Muscle of leg (tissue), 11 donors: ENCODE results near the gene TIMM22. TPM values are rescaled to one million over a fixed set of nuclear protein-coding genes. Genes with fewer than 3 reads are reported as not detected.

Source experiments
- DNase-seq: peaks from one replicate; pipeline ENCODE4 v3.0.0; 2013
- H3K27ac ChIP-seq: one replicate; pipeline ENCODE4 v1.5.1; 2013; ENCODE audit warnings: mild to moderate bottlenecking, low read length, control low read depth
- H3K27me3 ChIP-seq: one replicate; pipeline ENCODE4 v1.6.1; 2013; ENCODE audit warnings: low read length; ENCODE audit not compliant: control insufficient read depth, insufficient read depth
- H3K36me3 ChIP-seq: one replicate; pipeline ENCODE4 v1.6.1; 2013; ENCODE audit warnings: low read length; ENCODE audit not compliant: control insufficient read depth, insufficient read depth
- H3K4me1 ChIP-seq: one replicate; pipeline ENCODE4 v1.6.1; 2013; ENCODE audit warnings: low read length; ENCODE audit not compliant: control insufficient read depth, insufficient read depth
- H3K4me3 ChIP-seq: one replicate; pipeline ENCODE4 v1.5.1; 2013; ENCODE audit warnings: low read length, control low read depth
- H3K9me3 ChIP-seq: replicated peaks from 2 replicates; pipeline ENCODE4 v1.6.1; 2013; ENCODE audit warnings: low read depth, low read length; ENCODE audit not compliant: control insufficient read depth
- WGBS: methylation state at CpG from one replicate; pipeline ENCODE4 v1.1.5; 2013; ENCODE audit warnings: missing lambda C conversion rate; ENCODE audit not compliant: insufficient coverage; 5-methylcytosine and 5-hydroxymethylcytosine counted together
- polyA plus RNA-seq, 8 donors: library from polyadenylated mRNA; unstranded; fragments of 120-200 nt; gene quantifications; one replicate each; pipeline versions ENCODE4 v1.2.1 to v1.2.3, GENCODE V29; 2013; ENCODE audit warnings: inconsistent platforms in 1 of 8, low replicate concordance in 1 of 8; ENCODE audit not compliant: insufficient read length in 8 of 8, insufficient read depth in 1 of 8
- total RNA-seq: library from RNA; stranded (reverse); fragments of 120-200 nt; gene quantifications from one replicate; pipeline ENCODE4 v1.2.4, GENCODE V29; 2013

Gene TIMM22
- total and polyA plus RNA-seq, 9 donors, result 14.9 to 17.8 (median 16.4) TPM

DNA sequence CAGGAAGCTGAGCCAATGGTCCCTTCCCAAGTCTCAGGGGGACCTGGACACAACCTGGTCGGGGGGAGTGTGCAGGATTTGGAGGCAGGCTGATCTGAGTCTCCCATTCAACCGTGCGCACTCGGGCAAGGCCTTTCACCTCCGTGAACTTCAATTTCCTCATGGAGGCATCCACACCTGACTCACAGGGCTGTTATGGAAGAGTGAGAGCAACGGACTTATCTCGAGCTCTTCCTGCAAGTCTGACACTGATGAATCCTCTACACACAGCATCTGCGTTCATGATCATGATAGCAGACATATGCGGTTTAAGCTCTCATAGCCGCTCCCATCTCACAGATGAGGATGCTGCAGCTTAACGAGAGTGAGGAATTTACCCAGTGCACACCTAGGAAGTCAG is 21.6 kb downstream of the TIMM22 start:
- H3K4me1 ChIP-seq, result peaks cover 38% of the 10 kb centered on the region

DNA sequence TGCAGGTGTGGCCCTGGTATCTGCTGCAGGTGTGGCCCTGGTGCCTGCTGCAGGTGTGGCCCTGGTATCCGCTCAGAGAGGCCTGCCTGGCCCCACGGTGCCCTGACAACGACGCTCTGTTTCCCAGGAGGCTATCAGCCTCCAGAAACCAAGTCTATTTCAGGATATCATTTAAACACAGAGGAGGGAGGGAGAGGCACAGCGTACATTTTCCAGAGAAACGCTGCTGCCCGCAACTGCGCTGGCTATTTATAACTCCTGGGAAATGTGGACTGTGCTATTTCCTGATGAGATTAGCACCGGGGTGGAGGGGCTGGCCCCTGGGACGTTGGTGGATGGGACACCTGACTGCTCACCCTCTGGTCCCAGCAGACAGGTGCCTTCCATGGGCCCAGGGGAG is 22.5 kb downstream of the TIMM22 start:
- WGBS, result 23% methylated on average over 6 of the region's 10 CpGs
- DNase-seq, result peak; percentile 42
- Histone ChIP-seq H3K27me3 (no peaks in the 10 kb centered on the region), H3K4me1 (peaks cover 38% of the 10 kb centered on the region), H3K27ac (peak overlapping the region; percentile 59), H3K9me3 (no peaks in the 10 kb centered on the region), H3K4me3 (no peak overlapping the region), H3K36me3 (peaks cover 18% of the 10 kb centered on the region)

More for the DNA sequence above, 21.6 kb downstream of the TIMM22 start:
- Histone ChIP-seq H3K27me3 (no peaks in the 10 kb centered on the region), H3K27ac (peak overlapping the region; percentile 59), H3K4me3 (no peak overlapping the region), H3K9me3 (no peaks in the 10 kb centered on the region), H3K36me3 (peaks cover 16% of the 10 kb centered on the region)
- no peak for DNase-seq
- 86% methylated on average over 8 of the region's 11 CpGs for WGBS

DNA sequence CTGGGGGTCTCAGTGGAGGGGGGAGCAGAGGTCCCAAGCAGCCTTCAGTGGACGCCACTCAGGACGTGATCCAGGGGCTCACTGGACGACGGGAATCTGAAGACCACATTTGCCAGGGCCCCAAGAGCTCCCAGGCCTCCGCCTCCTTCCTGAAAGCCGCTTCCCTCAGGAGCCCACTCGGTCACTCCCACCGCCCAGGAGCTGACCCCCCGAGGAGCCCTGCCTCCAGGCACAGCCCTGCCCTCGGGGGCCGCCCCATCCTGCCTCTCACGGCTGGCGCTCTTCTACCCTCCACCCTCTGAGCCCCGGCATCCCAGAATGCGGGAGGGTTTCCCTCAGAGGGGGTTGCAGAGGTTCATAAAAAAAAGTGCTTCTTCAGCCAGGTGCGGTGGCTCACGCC is 24.2 kb downstream of the TIMM22 start:
- Histone ChIP-seq H3K4me1 (peaks cover 41% of the 10 kb centered on the region), H3K4me3 (no peak overlapping the region), H3K36me3 (peaks cover 24% of the 10 kb centered on the region), H3K9me3 (no peaks in the 10 kb centered on the region), H3K27me3 (no peaks in the 10 kb centered on the region), H3K27ac (no peak overlapping the region)
- no peak for DNase-seq
- 85% methylated on average over 8 of the region's 17 CpGs for WGBS

DNA sequence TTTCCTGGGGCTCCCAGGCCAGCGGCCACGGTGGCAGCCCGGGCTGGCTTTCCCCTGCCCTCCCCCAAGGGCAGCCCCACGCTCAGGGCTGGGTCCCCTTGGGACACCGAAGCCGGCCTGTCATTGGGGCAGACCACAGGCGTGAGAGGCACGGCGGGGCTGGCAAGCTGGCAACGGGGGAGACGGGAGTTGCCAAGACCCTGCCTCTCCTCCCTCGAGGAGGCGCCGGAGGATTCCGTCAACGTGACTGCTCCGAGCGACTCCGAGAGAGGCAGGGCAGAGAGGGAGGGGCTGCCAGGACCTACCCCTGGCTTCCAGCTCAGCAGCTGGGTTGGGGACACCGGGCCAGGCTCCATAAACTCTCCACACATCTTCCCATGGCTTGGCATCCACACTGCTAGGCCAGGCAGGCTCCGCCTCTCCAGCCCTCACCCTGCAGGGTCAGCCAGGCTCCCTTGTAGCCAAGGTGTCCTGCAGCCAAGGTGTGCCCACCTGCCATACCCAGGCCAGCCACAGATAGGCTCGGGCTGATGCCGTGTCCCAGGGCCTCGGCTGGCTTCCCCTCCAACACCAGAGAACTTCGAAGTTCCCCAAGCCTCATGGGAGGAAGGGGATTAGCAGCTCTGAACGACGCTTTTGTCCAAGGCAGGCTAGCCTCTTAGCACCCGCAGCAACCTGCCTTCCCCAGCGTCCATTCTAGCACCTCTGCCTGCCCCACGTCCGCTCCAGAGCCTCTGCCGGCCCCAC is 25.5 kb downstream of the TIMM22 start:
- Histone ChIP-seq H3K36me3 (peaks cover 23% of the 10 kb centered on the region), H3K27ac (peak overlapping the region; percentile 66), H3K4me1 (peaks cover 52% of the 10 kb centered on the region), H3K27me3 (no peaks in the 10 kb centered on the region), H3K4me3 (no peak overlapping the region), H3K9me3 (no peaks in the 10 kb centered on the region)
- 67% methylated on average over 29 of the region's 32 CpGs for WGBS
- peak; percentile 79 for DNase-seq

DNA sequence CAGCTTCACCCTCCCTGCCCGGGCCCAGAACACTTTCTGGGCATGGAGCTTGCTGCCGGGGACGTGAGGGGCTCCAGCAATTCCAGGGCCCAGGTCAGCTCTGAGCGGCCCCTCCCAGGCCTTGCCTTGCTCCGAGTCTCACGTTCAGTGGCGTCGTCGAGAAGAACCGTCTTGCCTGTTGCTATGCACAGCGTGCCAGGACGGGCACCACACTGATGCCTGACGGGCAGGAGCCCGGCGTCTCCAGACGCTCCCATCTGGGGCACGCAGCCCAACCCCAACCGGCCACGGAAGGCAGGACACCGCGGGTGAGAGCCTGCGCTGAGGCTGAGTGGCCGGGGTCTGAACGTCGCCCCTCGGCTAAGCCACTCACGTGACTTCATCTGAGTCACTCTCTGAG is 27.1 kb downstream of the TIMM22 start:
- no peak overlapping the region for H3K4me3 ChIP-seq
- no peaks in the 10 kb centered on the region for H3K9me3 ChIP-seq
- H3K27me3 ChIP-seq, result no peaks in the 10 kb centered on the region
- DNase-seq, result no peak
- H3K27ac ChIP-seq, result no peak overlapping the region
- H3K4me1 ChIP-seq, result peaks cover 49% of the 10 kb centered on the region
- 89% methylated on average over 27 of the region's 27 CpGs for WGBS
- peaks cover 24% of the 10 kb centered on the region for H3K36me3 ChIP-seq

DNA sequence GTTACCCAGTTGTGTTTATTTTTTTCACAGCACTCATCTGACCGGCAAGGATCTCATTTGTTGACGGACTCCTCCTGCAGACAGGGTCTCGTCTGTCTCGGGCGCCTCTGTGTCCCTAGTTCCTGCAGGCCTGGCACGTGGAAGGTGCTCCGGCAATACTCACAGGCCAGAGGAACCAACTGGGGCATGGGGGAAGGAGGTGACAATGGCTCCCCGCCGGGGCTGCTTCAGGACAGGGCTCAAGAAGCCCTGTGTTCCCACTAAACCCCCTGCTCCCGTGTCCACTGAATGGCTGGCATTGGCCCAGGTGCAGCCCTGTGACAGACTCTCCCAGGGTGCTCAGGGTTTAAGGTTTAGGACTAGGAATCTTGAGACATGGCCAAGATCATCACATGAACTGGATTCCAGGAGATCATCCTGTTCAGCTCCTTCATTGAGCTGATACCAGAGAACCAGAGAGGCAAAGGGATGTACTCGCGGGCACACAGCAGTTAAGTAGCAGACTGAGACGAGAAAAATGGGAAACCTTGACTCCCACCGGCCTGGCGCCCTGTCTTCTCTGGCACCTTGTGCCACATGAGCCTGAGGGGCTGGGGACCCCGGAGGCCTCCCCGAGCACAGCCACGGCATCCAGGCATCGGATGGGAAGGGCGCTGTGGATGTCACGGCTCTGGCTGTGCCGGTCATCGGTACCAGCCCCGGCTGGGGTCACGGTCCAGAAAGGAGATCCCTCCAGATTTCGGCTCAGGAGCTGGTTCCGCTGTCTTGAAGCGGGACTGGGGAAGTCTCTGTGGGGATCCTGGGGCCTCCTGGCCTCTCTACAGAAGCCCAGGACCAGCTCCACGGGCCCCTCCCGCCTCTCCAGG is 29.0 kb downstream of the TIMM22 start:
- WGBS, result 81% methylated on average over 27 of the region's 30 CpGs
- H3K9me3 ChIP-seq, result no peaks in the 10 kb centered on the region
- peaks cover 57% of the 10 kb centered on the region for H3K4me1 ChIP-seq
- no peak for DNase-seq
- H3K36me3 ChIP-seq, result peaks cover 20% of the 10 kb centered on the region
- H3K4me3 ChIP-seq, result no peak overlapping the region
- H3K27ac ChIP-seq, result no peak overlapping the region
- H3K27me3 ChIP-seq, result no peaks in the 10 kb centered on the region

DNA sequence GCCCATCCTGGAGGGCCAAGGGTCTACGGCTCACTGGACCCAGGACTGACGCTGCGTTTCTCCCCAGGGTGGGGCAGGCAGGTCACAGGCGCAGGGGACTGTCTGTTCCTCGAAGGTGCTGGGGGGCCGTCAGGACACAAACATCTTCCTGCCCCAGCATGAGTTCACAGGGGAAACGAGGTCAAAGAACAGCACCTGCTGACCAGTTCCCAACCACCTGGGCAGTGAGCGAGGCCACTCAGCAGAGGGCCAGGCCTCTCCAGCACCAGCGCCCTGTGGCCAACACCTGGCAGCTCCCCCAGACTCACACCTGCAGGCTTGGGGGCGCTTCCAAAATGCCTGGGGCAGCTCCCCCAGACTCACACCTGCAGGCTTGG is 29.7 kb downstream of the TIMM22 start:
- Histone ChIP-seq H3K4me1 (peaks cover 60% of the 10 kb centered on the region), H3K4me3 (no peak overlapping the region), H3K36me3 (peaks cover 20% of the 10 kb centered on the region), H3K27me3 (no peaks in the 10 kb centered on the region), H3K9me3 (no peaks in the 10 kb centered on the region), H3K27ac (no peak overlapping the region)
- WGBS, result 87% methylated on average over 10 of the region's 10 CpGs
- no peak for DNase-seq

DNA sequence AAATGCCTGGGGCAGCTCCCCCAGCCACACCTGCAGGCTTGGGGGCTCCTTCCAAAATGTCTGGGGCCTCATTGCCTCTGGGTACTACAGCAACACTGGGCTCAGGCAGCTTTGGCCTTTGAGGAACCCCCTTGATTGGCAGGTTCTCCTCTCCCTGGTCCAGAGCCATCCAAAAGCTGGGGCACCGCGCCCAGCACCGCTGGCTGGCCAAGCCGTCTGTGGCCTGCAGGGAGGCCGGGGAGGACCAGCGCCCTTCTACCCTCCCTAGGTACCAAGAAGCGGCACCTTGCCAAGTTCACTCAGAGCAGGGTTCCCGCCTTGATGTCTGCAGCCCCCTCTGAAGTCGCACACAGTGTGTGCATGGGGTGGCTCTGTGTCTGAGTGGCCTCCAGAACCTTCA is 30.1 kb downstream of the TIMM22 start:
- Histone ChIP-seq H3K36me3 (peaks cover 20% of the 10 kb centered on the region), H3K27ac (no peak overlapping the region), H3K4me3 (no peak overlapping the region), H3K4me1 (peaks cover 61% of the 10 kb centered on the region), H3K9me3 (no peaks in the 10 kb centered on the region), H3K27me3 (no peaks in the 10 kb centered on the region)
- WGBS, result 76% methylated on average over 5 of the region's 9 CpGs
- no peak for DNase-seq

DNA sequence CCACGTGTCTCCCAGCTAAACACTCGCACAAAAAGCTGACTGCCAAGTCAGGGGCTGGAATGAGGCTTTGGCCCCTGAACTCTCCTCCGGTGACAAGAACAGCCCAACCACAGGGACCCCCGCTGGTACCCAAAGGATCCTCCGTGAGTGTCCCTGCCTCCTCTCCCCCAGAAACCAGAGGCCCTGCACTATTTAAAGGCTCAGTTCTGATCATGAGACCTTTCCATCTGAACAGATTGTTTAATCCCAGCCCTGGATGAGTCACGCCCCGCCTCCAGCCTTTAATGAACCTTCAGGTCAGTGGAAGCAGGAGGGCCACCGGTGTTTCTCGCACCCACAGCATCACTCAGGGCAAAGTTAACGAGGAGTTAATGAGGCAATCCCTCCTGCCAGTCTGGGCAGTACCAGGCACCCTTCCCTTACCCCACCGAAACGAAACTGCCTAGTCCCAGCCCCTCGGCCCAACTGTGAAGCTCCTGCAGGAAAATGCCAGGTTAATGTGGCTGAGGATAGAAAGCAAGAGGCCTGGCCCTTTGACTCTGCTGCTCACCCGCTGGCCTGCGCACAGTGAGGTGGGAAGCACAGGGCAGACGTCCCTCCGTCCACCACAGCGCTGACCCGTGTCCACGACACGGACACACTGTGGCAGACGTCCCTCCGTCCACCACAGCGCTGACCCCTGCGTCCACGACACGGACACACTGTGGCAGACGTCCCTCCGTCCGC is 32.4 kb downstream of the TIMM22 start:
- DNase-seq, result no peak
- no peaks in the 10 kb centered on the region for H3K9me3 ChIP-seq
- peak overlapping the region; percentile 42 for H3K27ac ChIP-seq
- H3K4me1 ChIP-seq, result peaks cover 51% of the 10 kb centered on the region
- H3K36me3 ChIP-seq, result peaks cover 15% of the 10 kb centered on the region
- 68% methylated on average over 22 of the region's 30 CpGs for WGBS
- no peak overlapping the region for H3K4me3 ChIP-seq
- H3K27me3 ChIP-seq, result no peaks in the 10 kb centered on the region
